ENCODE data around the gene FASTKD3.

Gene FASTKD3

GRCh38 chr5:7871653-7872052 lies 2.8 kb upstream of the FASTKD3 start:
- DNase-seq = no peak
- no peak overlapping the region for H3K4me3 ChIP-seq (ENCODE audit: low read depth, low read length)
- H3K27ac ChIP-seq = no peak overlapping the region
- TF ChIP-seq, protein P1, sequence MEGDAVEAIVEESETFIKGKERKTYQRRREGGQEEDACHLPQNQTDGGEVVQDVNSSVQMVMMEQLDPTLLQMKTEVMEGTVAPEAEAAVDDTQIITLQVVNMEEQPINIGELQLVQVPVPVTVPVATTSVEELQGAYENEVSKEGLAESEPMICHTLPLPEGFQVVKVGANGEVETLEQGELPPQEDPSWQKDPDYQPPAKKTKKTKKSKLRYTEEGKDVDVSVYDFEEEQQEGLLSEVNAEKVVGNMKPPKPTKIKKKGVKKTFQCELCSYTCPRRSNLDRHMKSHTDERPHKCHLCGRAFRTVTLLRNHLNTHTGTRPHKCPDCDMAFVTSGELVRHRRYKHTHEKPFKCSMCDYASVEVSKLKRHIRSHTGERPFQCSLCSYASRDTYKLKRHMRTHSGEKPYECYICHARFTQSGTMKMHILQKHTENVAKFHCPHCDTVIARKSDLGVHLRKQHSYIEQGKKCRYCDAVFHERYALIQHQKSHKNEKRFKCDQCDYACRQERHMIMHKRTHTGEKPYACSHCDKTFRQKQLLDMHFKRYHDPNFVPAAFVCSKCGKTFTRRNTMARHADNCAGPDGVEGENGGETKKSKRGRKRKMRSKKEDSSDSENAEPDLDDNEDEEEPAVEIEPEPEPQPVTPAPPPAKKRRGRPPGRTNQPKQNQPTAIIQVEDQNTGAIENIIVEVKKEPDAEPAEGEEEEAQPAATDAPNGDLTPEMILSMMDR (IDR thresholded peaks at IDR 0.05; ENCODE audit: low read depth, low read length) = no peak
- H3K36me3 ChIP-seq = peaks cover 66% of the 10 kb centered on the region
- H3K27me3 ChIP-seq (ENCODE audit: insufficient read depth, low read depth, severe bottlenecking) = no peaks in the 10 kb centered on the region
- H3K9me3 ChIP-seq (ENCODE audit: severe bottlenecking) = no peaks in the 10 kb centered on the region

GRCh38 chr5:7869474-7870136 lies 774 bp upstream of the FASTKD3 start:
- Histone ChIP-seq H3K36me3 (peaks cover 67% of the 10 kb centered on the region), H3K27ac (peak overlapping the region; percentile 85), H3K27me3 (ENCODE audit: insufficient read depth, low read depth, severe bottlenecking) (no peaks in the 10 kb centered on the region), H3K9me3 (ENCODE audit: severe bottlenecking) (no peaks in the 10 kb centered on the region), H3K4me3 (ENCODE audit: low read depth, low read length) (peak overlapping the region; percentile 97)
- no peak for DNase-seq
- TF ChIP-seq, protein P1 (IDR thresholded peaks at IDR 0.05; ENCODE audit: low read depth, low read length) = no peak

GRCh38 chr5:7868427-7868772 lies 431 bp downstream of the FASTKD3 start:
- peak overlapping the region; percentile 97 for H3K4me3 ChIP-seq (ENCODE audit: low read depth, low read length)
- no peaks in the 10 kb centered on the region for H3K9me3 ChIP-seq (ENCODE audit: severe bottlenecking)
- peak overlapping the region; percentile 85 for H3K27ac ChIP-seq
- H3K36me3 ChIP-seq = peaks cover 69% of the 10 kb centered on the region
- TF ChIP-seq, protein P1 (IDR thresholded peaks at IDR 0.05; ENCODE audit: low read depth, low read length) = no peak
- DNase-seq = no peak
- no peaks in the 10 kb centered on the region for H3K27me3 ChIP-seq (ENCODE audit: insufficient read depth, low read depth, severe bottlenecking)

GRCh38 chr5:7867260-7867659 lies 1.6 kb downstream of the FASTKD3 start:
- TF ChIP-seq, protein P1 (IDR thresholded peaks at IDR 0.05; ENCODE audit: low read depth, low read length) = no peak

GRCh38 chr5:7866196-7866595 lies 2.6 kb downstream of the FASTKD3 start:
- Histone ChIP-seq H3K27ac (no peak overlapping the region), H3K9me3 (ENCODE audit: severe bottlenecking) (no peaks in the 10 kb centered on the region), H3K27me3 (ENCODE audit: insufficient read depth, low read depth, severe bottlenecking) (no peaks in the 10 kb centered on the region), H3K36me3 (peaks cover 72% of the 10 kb centered on the region), H3K4me3 (ENCODE audit: low read depth, low read length) (no peak overlapping the region)
- TF ChIP-seq, protein P1 (IDR thresholded peaks at IDR 0.05; ENCODE audit: low read depth, low read length) = no peak
- no peak for DNase-seq

More at GRCh38 chr5:7867260-7867659, 1.6 kb downstream of the FASTKD3 start:
- Histone ChIP-seq H3K36me3 (peaks cover 72% of the 10 kb centered on the region), H3K27me3 (ENCODE audit: insufficient read depth, low read depth, severe bottlenecking) (no peaks in the 10 kb centered on the region), H3K9me3 (ENCODE audit: severe bottlenecking) (no peaks in the 10 kb centered on the region), H3K27ac (no peak overlapping the region), H3K4me3 (ENCODE audit: low read depth, low read length) (no peak overlapping the region)
- DNase-seq = no peak
